GM18907 (cell line): ENCODE data around the gene INHBB.
"Not testable (repeated sequence)": the region's sequence is repeated elsewhere in the genome, so short reads cannot be mapped to it uniquely, and the experiment has no call there.

Experiments
- ATAC-seq: cut with Tn5 transposase; IDR thresholded peaks from one replicate; pipeline ENCODE4 v1.9.1; 2021; ENCODE audit warnings: mild to moderate bottlenecking, moderate library complexity; ENCODE audit not compliant: unreplicated experiment

The INHBB gene

DNA sequence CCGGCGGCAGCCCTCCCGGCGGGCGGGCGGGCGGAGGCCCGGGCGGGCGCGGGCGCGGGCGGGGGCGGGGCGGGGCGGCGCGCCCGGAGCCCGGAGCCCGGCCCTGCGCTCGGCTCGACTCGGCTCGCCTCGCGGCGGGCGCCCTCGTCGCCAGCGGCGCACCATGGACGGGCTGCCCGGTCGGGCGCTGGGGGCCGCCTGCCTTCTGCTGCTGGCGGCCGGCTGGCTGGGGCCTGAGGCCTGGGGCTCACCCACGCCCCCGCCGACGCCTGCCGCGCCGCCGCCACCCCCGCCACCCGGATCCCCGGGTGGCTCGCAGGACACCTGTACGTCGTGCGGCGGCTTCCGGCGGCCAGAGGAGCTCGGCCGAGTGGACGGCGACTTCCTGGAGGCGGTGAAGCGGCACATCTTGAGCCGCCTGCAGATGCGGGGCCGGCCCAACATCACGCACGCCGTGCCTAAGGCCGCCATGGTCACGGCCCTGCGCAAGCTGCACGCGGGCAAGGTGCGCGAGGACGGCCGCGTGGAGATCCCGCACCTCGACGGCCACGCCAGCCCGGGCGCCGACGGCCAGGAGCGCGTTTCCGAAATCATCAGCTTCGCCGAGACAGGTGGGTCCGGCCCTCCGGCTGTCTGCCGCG, at the start of gene INHBB:
Gene INHBB, plus strand, starts transcription at position 111 of the 641 bp plus-strand sequence. Its CDS starts 53 bp downstream, at position 164.
- no peak for ATAC-seq

DNA sequence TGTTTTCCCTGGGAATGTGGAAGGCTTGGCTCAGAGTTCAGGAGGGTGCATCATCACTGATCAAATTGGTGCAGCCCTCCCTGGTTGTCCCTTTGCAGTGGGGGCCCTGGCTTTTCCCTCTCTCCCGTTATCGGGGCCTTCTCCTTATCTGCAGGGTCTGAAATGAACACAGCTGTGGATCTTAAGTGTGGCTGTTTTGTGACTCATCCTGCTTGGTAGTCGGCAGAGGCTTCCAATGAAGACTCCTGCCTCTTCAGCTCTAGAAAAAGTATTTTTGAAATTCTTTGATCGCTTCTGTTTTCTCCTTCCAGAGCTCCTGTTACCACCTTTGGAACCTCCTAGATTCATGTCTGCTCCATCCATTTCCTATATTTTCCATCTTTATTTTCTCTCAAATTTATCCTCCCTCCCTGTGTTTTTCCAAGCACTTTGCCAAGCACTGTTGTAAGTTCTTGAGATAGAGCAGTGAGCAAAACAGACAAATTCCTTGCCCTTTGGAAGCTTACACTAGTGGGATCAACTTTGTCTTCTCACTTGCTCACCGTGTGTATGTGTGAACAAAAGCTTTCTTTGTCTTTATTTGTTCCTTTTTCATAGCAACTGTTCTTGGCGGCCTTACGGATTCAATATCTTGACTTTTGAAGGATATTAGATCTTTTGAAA, 47.6 kb upstream of the INHBB start:
- no peak for ATAC-seq

DNA sequence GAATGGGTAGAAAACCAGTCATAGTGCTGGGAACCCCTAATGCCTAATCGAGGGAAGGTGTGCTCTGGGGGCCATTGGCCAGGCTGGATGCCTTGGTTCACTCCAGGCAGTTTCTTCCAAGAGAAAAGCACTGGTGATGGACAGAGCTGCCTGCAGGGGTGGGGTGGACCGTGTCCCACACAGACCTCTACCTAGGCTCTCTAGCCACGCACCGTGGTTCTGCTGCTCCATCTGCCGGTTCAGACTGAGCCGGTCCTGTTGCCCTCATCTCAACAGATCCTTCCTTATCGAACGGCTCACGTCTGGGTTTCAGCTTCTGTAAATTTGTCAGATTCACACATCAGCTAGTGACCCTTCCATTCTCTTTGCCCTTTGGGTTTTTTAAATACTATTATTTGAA, 46.9 kb upstream of the INHBB start:
- ATAC-seq, result no peak

DNA sequence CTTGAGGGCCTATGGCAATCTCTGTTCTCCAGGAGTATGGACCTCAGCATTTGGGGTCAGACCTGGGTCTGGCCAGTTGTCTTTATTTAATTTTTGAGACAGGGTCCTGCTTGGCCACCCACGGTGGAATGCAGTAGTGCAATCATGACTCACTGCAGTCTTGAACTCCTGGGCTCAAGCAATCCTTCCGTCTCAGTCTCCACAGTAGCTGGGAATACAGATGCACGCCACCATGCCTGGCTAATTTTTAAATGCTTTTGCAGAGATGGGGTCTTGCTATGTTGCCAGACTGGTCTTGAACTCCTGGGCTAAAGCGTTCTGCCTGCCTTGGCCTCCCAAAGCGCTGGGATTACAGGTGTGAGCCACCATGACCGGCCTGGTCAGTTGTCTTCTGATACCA, 46.4 kb upstream of the INHBB start:
- no peak for ATAC-seq

DNA sequence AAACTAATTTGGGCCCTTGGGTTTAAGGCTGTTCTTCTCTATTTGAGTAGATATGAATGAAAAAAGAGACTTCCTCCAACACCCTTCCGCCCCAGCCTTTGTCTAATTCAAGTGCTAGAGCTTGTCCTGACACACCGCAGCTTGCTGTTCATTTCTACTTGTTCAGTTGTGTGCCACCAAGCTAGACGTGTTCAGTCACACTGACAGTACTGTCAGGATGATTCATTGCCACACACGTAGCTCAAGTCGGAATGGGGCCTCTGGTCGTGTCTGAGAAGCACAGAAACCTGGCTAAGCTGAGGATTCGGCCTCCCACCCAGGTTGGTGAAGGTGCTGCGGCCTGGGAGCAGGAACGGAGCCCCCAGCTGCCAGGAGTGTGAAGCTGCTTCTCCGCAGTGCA, 45.6 kb upstream of the INHBB start:
- ATAC-seq, result no peak

DNA sequence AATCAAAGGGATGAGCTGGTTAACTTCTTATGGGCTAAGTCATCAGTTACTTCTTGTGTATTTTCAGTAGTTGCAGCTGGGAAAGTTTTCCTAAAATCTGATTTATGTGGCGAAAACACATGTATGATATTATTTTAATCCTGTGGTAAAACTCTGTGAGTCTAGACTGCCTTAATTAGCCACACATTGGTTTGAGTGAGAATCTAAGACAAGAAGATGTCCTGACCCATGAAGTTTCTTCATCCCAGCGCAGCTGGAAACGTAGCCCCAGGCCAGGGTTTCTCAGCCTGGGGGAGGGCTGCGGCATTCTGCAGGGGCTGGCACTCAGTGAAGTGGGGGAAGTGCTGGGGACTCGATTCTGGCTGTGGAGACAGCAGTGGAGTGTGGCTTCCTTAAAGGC, 44.7 kb upstream of the INHBB start:
- no peak for ATAC-seq

DNA sequence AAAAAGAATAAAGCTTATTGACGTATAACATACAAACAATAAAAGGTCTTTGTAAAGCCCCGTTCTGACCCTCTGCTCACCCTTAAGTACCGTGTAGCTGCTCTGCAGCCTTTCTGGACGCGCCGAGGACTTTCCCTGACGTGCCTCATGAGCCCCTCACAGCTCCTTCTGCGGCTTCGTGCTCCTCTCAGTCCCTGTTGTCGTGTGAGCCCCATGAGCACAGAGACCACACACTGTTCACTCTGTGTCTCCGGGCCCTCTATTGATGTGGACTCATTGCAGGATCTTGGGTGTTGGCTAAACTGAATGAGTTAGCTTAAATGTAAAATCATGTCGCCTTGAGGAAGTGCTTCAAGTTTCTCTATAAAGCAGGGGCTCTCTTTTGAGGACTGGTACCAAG, 43.6 kb upstream of the INHBB start:
- ATAC-seq, result no peak

DNA sequence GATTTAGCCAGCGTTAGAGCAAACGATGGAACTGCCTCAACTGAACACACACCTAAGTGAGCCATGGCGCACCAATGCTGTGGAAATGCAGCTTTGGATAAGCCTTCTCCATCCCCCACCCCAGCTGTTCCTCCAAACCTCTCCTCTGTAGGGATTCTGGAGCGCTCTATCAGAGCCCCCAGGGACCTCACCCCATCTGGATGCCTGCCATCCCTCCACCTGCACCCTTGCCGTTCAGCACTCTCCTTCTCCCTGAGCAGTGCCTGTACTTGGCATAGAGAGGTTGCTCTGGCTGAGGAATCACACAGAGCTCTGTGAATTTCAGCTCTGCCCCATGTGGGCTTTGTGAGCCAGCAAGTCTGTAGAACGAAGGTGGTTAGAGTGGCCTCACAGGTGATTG, 42.8 kb upstream of the INHBB start:
- ATAC-seq, result no peak

DNA sequence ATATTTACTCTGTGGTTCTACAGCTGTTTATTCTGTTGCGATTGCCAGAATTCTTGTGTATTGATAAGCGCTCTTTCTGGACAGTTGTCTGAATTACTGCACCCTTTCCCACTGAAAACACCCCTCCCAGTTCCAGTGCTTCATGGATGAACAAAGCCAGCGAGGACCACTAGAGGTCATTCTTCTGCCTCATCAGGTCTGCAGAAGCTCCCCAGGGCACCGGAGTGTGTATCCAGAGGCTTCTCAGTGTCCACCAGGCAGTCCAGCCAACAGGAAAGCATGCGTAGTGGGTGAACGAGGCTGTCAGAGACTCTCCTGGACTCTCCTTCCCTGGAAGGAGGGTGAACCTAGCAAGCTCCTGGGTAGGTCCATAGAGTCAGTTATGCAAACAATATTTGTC, 40.6 kb upstream of the INHBB start:
- no peak for ATAC-seq

DNA sequence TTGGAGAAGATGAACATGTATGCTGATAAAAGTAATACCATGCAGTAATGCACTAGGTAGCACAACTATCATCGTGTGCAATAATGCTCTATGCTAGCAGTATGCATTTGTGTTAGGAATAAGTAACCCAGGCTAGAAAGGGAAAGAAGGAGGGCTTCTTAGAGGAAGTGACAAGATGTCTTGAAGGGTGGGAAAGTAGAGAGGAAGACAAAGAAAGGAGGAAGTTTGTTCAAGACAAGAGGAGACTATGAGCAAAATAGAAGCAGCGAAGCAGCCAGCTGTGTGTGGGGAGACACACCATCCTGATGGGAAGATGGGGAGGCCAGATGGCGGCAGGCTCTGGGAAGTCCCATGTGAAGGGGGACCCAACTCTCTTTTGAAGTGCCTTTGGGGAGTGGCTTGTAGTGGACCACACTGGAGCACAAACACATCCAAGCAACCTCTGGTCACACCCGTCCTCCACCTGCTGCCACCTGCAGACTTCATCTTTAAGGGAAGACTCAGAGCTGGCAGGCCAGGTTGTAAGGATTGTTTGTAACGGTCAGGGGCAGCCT, 39.9 kb upstream of the INHBB start:
- no peak for ATAC-seq

DNA sequence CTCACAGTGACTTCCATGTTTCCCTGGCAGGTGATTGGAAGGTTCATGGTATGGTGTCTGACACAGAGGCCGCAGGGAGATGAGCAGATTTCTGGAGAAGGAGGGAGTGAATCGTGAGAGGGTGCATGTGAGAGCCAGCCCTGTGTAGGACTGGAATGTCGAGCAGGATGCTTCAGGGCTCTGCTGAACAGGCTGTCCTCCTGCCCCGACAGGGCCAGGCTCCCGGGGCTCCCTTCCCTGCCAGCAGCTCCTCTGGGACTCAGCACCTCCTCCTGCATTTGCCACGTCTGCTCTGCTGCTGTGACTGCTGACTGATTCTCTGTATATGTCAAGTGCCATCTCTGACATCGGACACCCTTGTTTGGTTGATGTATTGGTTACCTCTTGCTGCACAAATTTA, 38.5 kb upstream of the INHBB start:
- no peak for ATAC-seq

DNA sequence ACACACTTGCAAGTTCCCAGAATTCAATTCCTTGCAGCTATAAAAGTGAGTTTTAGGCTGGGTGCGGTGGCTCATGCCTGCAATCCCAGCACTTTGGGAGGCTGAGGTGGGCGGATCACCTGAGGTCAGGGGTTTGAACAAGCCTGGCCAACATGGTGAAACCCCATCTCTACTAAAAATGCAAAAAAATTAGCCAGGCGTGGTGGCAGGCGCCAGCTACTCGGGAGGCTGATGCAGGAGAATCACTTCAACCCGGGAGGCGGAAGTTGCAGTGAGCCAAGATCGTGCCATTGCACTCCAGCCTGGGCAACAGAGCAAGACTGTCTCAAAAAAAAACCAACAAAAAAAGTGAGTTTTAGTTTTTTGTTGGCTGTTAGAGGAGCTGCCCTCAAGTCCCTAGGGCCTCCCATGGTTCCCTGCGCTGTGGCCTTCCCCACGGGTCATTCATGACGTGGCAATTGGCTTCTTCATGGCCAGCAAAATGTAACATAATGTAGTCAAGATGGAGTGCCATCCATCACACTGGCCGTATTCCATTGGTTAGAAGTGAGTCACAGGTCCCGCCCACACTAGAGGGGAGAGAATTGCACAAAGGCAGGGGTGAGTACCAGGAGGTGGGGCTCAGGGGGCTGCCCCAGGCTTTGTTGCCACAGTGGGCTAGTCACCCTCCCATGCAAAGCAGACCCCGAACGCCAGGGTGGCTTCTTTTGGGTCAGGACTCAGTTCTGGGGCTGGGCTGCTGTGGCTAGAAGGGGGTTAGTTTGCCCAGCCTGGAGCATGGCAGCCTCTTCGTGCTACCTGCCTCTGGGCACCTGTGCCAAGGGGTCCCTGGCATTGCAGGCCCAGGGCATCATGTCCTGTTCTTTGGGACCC, 37.7 kb upstream of the INHBB start:
- ATAC-seq, result peak; percentile 38

DNA sequence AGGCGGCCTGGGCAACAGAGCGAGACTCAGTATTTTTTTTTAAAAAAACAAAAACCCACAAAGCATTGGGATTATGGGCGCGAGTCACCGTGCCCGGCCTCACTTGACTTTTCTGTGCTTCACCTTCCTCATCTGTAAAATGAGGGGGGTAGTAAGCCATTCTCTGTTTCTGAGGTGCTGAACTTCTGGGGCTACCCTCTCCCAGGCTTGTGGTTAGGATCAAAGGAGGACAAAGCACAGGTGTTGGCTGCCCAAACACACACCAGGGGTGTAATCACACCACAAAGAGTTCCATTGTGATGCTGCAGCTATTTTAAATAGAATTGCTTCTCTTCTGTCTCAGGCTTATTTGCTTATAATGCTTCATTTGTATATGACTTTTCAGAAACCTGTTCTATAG, 35.8 kb upstream of the INHBB start:
- ATAC-seq, result no peak

DNA sequence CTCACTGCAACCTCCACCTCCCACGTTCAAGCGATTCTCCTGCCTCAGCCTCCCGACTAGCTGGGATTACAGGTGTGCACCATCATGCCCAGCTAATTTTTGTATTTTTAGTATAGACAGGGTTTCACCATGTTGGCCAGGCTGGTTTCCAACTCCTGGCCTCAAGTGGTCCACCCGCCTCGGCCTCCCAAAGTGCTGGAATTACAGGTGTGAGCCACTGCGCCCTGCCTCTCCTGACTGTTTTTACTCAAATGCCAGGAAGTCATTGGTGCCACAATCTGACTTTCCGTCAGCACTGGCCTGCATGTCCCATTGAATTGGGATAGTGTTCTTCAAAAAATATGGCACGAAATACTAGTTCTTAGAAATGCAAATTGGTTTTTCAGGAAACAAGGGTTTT, 35.1 kb upstream of the INHBB start:
- not testable (repeated sequence) for ATAC-seq

DNA sequence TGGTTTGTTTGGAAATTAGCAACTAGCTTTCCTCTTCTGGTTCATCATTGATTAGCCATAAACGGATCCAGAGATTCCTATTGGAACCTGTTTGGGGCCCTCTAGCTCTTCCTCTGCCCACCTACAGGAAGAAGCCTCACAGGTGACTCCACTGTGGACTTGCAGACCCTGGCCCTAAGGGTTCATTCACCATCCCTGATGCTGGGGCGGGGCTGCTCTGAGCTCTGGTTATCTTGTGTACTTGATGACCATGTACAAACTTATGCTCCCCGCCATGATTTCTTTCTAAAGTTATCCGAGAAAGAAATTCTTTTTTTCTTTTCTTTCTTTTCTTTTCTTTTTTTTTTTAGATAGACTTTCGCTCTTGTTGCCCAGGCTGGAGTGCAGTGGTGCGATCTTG, 33.9 kb upstream of the INHBB start:
- ATAC-seq, result no peak

DNA sequence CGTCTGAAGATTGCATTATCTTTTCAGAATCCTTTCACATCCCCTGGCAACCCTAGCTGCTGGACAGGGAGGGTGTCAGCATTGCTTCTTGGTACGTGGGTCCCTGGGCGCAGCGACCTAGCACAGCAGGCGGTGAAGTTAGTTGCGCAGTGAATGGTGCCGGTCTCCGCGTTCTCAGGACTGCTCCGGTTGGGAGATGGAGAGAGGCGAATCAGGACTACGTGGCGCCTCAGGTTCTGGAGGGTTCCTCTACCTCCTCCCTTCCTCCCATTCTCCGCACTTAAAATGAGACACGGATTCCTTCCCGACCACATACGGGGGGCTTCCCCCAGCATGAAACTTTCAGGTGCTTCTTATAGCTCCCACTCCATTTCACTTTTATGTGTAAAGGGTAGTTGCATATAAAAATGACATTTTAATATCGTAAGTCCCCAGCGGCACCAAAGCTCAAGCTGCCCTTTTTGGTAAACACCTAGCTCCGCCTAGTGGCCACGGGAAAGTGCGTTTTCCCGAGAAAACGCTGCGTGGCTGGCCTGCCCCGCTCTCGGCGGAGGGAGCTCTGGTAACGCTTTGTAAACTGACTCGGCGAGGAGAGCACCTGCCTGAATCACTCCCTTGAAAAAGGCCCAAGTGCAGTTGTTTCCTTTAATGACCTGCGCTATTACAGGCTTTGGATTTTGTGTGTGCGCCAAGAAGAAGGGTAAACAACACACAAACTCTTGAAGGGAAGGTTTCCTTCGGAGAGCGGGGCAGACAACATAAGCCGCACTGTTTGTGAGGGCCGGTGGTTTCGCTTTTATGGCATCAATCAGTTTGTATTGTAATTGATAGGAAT, 32.9 kb upstream of the INHBB start:
- peak; percentile 59 for ATAC-seq

DNA sequence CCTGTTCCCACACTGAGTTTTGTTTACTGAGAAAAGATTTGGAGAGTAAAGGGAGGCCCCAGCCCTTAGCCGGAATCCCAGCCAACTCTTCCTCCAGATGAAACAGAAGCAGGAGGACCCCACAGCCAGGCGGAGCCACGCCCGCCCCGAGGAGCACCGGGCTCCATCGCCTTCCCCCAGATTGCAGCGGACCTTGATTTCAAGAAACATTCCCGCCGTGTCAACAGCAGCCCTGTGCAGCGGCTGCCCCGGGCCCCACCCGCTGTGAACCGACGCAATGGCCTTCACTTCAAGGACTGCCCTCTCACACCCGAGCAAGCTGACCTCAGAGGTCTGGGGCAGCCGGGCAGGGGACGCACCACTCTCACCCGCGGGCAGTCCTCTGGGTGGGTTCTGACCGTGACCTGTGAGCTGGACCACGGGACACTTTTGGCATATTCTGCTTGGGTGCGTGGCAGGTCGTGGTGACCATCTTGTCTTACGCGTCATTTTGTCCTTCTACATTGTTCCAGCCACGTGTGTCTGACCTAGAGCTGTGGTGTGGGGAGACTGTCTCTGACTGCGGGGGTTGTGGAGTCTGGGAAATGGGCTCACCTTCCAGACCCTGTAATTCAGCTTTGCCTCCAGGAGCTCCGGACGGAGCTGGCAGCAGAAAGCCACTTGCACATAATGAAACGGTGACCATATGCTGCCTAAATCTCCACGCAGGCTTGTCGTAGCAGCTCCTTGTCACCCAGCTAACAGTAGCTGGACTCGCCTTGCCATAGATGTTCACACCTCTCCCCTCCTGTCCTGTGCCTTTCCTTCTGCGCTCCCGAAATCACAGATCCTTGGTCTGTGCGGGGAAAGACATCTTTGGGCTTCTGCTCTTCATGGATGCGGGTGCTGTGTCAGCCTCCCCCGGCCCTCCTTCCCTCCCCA, 32.0 kb upstream of the INHBB start:
- no peak for ATAC-seq

DNA sequence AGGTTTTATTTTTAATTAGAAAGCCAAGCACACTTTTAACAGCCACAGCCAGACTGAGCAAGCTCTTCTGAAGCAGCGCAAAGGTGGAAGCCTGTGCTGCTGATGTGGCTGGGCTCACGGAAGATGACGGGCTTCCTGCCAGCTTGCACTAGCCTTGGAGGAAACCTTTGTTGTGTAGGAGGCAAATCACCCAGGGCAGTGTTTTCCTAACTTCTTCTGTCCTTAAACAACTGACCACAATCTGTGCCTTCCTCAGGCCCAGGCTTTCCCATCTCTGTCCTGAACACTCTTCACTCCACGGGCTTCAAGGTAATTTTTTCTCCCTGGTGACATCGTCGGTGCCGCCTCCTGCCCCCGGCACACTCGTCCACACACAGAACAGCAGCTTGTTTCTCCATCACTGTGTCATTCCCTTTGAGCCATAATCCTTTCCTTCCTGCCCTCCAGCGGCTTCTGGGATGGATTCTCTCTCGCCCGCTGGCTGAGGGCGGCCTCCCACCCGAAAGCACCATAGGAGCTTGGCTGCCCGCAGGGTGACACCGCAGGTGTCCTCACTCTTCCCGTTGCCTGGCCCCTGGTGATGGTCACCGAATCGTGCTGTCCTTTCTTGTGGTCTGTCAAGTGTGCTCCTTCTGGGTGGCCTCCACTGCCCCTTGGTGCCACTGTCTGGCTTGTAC, 31.1 kb upstream of the INHBB start:
- no peak for ATAC-seq

DNA sequence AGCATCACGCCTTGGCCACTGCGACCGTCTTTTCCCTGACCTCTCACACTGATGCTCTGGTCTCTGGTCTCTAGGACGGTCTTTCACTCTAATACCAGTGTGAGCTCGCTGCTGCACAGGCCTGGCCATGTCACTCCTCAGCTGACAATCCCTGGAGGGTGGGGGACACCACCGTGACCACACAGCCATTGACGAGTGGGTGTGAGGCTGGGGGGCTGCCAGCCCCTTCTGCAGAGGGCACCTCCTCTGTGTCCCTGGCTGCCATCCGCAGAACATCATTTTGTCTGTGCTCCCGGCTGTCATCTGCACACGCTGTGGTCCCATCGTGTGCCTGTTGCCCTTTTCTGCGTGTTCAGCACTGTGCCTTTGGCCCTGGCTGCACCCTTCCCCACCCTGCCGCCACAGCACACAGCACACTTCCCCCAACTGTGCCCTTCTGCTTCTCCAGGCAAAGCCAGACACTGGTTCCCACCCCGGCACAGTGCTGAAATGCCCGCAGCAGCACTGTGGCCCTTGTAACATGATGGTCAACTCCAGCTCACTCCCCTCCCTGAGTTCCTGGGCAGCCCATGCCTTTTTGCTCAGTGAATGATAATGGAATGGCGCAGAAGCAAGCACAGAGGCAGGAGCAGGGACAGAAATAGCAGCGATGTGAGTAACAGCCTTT, 30.4 kb upstream of the INHBB start:
- ATAC-seq, result no peak
